ENCODE data around the gene ZDHHC8.

ZDHHC8 gene

GRCh38 chr22:20137113-20137512, 5.5 kb downstream of the ZDHHC8 start:
- Histone ChIP-seq H3K79me2 (ENCODE audit: insufficient read depth, low read length) (peaks cover 56% of the 10 kb centered on the region), H3K9me3 (ENCODE audit: insufficient read depth, low read length, severe bottlenecking) (no peaks in the 10 kb centered on the region), H3K36me3 (ENCODE audit: insufficient read depth, low read length) (peaks cover 26% of the 10 kb centered on the region), H3K4me1 (ENCODE audit: insufficient read depth, low read length) (peaks cover 27% of the 10 kb centered on the region), H3K4me3 (ENCODE audit: low read depth in 1 of 2, low read length in 2 of 2) (no peak overlapping the region), H3K4me2 (ENCODE audit: insufficient read depth, low read length) (0 out of 2 replicates have a peak overlapping the region, but pooled peaks have one; percentile 2), H3K27me3 (ENCODE audit: insufficient read depth, low read length, poor library complexity) (no peaks in the 10 kb centered on the region), H3K27ac (ENCODE audit: low read length) (no peak overlapping the region), H3K9ac (ENCODE audit: low read depth, low read length) (no peak overlapping the region), H2AFZ (ENCODE audit: low read depth, low read length) (no peak overlapping the region), H4K20me1 (ENCODE audit: insufficient read depth, low read length) (peaks cover 60% of the 10 kb centered on the region)
- TF ChIP-seq EZH2 (IDR thresholded peaks at IDR 0.05; ENCODE audit: borderline replicate concordance, low read depth, low read length, severe bottlenecking) (no peak), CTCF (IDR thresholded peaks at IDR 0.05; ENCODE audit: borderline replicate concordance, extremely low read depth, low read length, poor library complexity, severe bottlenecking) (no peak)
- DNase-seq = no peak
- no peak for ATAC-seq (ENCODE audit: insufficient read depth, low read depth)

GRCh38 chr22:20137671-20138416, 6.2 kb downstream of the ZDHHC8 start:
- H3K4me2 ChIP-seq (ENCODE audit: insufficient read depth, low read length) = no peak overlapping the region
- TF ChIP-seq EZH2 (IDR thresholded peaks at IDR 0.05; ENCODE audit: borderline replicate concordance, low read depth, low read length, severe bottlenecking) (no peak), CTCF (IDR thresholded peaks at IDR 0.05; ENCODE audit: borderline replicate concordance, extremely low read depth, low read length, poor library complexity, severe bottlenecking) (no peak)
- H3K27ac ChIP-seq (ENCODE audit: low read length) = no peak overlapping the region
- peaks cover 28% of the 10 kb centered on the region for H3K36me3 ChIP-seq (ENCODE audit: insufficient read depth, low read length)
- ATAC-seq (ENCODE audit: insufficient read depth, low read depth) = no peak
- peaks cover 54% of the 10 kb centered on the region for H4K20me1 ChIP-seq (ENCODE audit: insufficient read depth, low read length)
- no peak overlapping the region for H2AFZ ChIP-seq (ENCODE audit: low read depth, low read length)
- peaks cover 48% of the 10 kb centered on the region for H3K79me2 ChIP-seq (ENCODE audit: insufficient read depth, low read length)
- no peak for DNase-seq
- peaks cover 20% of the 10 kb centered on the region for H3K4me1 ChIP-seq (ENCODE audit: insufficient read depth, low read length)
- no peak overlapping the region for H3K9ac ChIP-seq (ENCODE audit: low read depth, low read length)
- no peaks in the 10 kb centered on the region for H3K27me3 ChIP-seq (ENCODE audit: insufficient read depth, low read length, poor library complexity)
- H3K4me3 ChIP-seq (ENCODE audit: low read depth in 1 of 2, low read length in 2 of 2) = no peak overlapping the region
- H3K9me3 ChIP-seq (ENCODE audit: insufficient read depth, low read length, severe bottlenecking) = no peaks in the 10 kb centered on the region

- Histone ChIP-seq H3K27me3 (ENCODE audit: insufficient read depth, low read length, poor library complexity) (no peaks in the 10 kb centered on the region), H3K9me3 (ENCODE audit: insufficient read depth, low read length, severe bottlenecking) (no peaks in the 10 kb centered on the region), H3K79me2 (ENCODE audit: insufficient read depth, low read length) (peaks cover 43% of the 10 kb centered on the region), H2AFZ (ENCODE audit: low read depth, low read length) (no peak overlapping the region), H3K36me3 (ENCODE audit: insufficient read depth, low read length) (peaks cover 34% of the 10 kb centered on the region), H3K4me3 (ENCODE audit: low read depth in 1 of 2, low read length in 2 of 2) (no peak overlapping the region), H3K4me1 (ENCODE audit: insufficient read depth, low read length) (peaks cover 15% of the 10 kb centered on the region), H3K9ac (ENCODE audit: low read depth, low read length) (no peak overlapping the region), H3K27ac (ENCODE audit: low read length) (no peak overlapping the region), H3K4me2 (ENCODE audit: insufficient read depth, low read length) (no peak overlapping the region), H4K20me1 (ENCODE audit: insufficient read depth, low read length) (peaks cover 52% of the 10 kb centered on the region)
- ATAC-seq (ENCODE audit: insufficient read depth, low read depth) (no peak), DNase-seq (no peak)
- no peak for TF ChIP-seq EZH2 (IDR thresholded peaks at IDR 0.05; ENCODE audit: borderline replicate concordance, low read depth, low read length, severe bottlenecking)
- TF ChIP-seq CTCF (IDR thresholded peaks at IDR 0.05; ENCODE audit: borderline replicate concordance, extremely low read depth, low read length, poor library complexity, severe bottlenecking) = no peak
These were observed 6.8 kb downstream of the ZDHHC8 start for GRCh38 chr22:20138417-20138738.
